ENCODE results near the gene SYNC. TPM values are rescaled to one million over a fixed set of nuclear protein-coding genes. Genes with fewer than 3 reads are reported as not detected.

The SYNC gene
- total and polyA plus RNA-seq, 9 of the 15 experiments (the other 6 are each of a cell fraction or from before 2014, with no cell fraction given) = 0.49 to 1.1 (median 0.87) TPM

- Histone ChIP-seq H3K79me2 (ENCODE audit: control insufficient read depth, insufficient read depth, low read length) (peaks cover 11% of the 10 kb centered on the region), H3K4me2 (ENCODE audit: insufficient read depth, low read length) (no peak overlapping the region), H3K27ac (ENCODE audit: extremely low read depth, low read depth, low read length) (no peak overlapping the region), H3K4me1 (replicated peaks in 1 of 2; ENCODE audit: control insufficient read depth in 2 of 2, insufficient read depth in 2 of 2, low read length in 2 of 2) (peaks cover 29 to 36% of the 10 kb centered on the region in 2 experiments; a peak in 4 of 5 replicates), H3K9ac (ENCODE audit: insufficient read depth in 1 of 2, low read depth in 2 of 2, low read length in 2 of 2) (peak overlapping the region in 1 of 2 experiments; percentile 12; a peak in 1 of 4 replicates), H3K27me3 (ENCODE audit: control insufficient read depth in 2 of 2, insufficient read depth in 2 of 2, low read length in 2 of 2) (no peaks in the 10 kb centered on the region), H3K9me3 (replicated peaks; ENCODE audit: control insufficient read depth, insufficient read depth, low read depth, low read length) (no peaks in the 10 kb centered on the region), H2AFZ (ENCODE audit: low read depth, low read length) (no peak overlapping the region), H3K9me1 (ENCODE audit: control insufficient read depth, insufficient read depth, low read length) (no peaks in the 10 kb centered on the region), H4K20me1 (replicated peaks; ENCODE audit: control insufficient read depth, insufficient read depth, low read length) (0 out of 2 replicates have a peak, but pooled peaks cover 3% of the 10 kb centered on the region), H3K4me3 (no peak overlapping the region), H3K36me3 (ENCODE audit: control insufficient read depth, insufficient read depth, low read length) (no peaks in the 10 kb centered on the region)
- CTCF ChIA-PET (ENCODE audit: low intra/inter-chr PET ratio) = no interaction called here
- peak in 1 of 2 experiments; percentile 38; a peak in 1 of 4 replicates for TF ChIP-seq RCOR1 (IDR thresholded peaks at IDR 0.05; ENCODE audit: borderline replicate concordance in 1 of 2, low read depth in 2 of 2, low read length in 2 of 2)
- peak; percentile 75 to 86 for TF ChIP-seq KDM1A (IDR thresholded peaks at IDR 0.05)
- no peak for TF ChIP-seq GTF2E2 (tag; IDR thresholded peaks at IDR 0.05)
- no TSS peak for BruUV-seq (replicated peaks)
- POLR2A ChIA-PET = interaction anchor here (1.3 to 1.8 kb wide), 2 partner anchors 8 to 14 kb away, joined by 4 to 5 read pairs; no protein-coding TSS in a partner anchor
- FAIRE-seq (no peak), DNase-seq (ENCODE audit: extremely low read depth in 1 of 4, low spot score in 3 of 4) (no peak), ATAC-seq (no peak)
- in situ Hi-C loops (cut with MboI) (no loop called here), intact Hi-C loops (cut with micrococcal nuclease) (no loop called here)
Measured at GRCh38 chr1:32744071-32744425, 41.5 kb upstream of the SYNC start.

GRCh38 chr1:32743380-32744070, 41.0 kb upstream of the SYNC start:
- BruUV-seq (replicated peaks) = no TSS peak
- H2AFZ ChIP-seq (ENCODE audit: low read depth, low read length) = no peak overlapping the region
- H3K36me3 ChIP-seq (ENCODE audit: control insufficient read depth, insufficient read depth, low read length) = no peaks in the 10 kb centered on the region
- ChIA-PET CTCF (ENCODE audit: low intra/inter-chr PET ratio) (no interaction called here), POLR2A (interaction anchor here (0.7 to 2.1 kb wide), 6 partner anchors 7 to 500 kb away, joined by 3 to 7 read pairs (median 4); no protein-coding TSS in a partner anchor)
- H3K9me3 ChIP-seq (replicated peaks; ENCODE audit: control insufficient read depth, insufficient read depth, low read depth, low read length) = no peaks in the 10 kb centered on the region
- WGBS (ENCODE audit: insufficient coverage, low coverage, missing lambda C conversion rate) = 48% methylated on average over 6 of the region's 6 CpGs
- no peak overlapping the region for H3K27ac ChIP-seq (ENCODE audit: extremely low read depth, low read depth, low read length)
- DNase-seq (ENCODE audit: extremely low read depth in 1 of 4, low spot score in 3 of 4) (no peak), FAIRE-seq (no peak), ATAC-seq (no peak)
- no peak overlapping the region for H3K4me2 ChIP-seq (ENCODE audit: insufficient read depth, low read length)
- H3K79me2 ChIP-seq (ENCODE audit: control insufficient read depth, insufficient read depth, low read length) = peaks cover 11% of the 10 kb centered on the region
- H3K9ac ChIP-seq (ENCODE audit: insufficient read depth in 1 of 2, low read depth in 2 of 2, low read length in 2 of 2) = peak overlapping the region in 1 of 2 experiments; percentile 94; a peak in 2 of 4 replicates
- no peaks in the 10 kb centered on the region for H4K20me1 ChIP-seq (replicated peaks; ENCODE audit: control insufficient read depth, insufficient read depth, low read length)
- H3K4me1 ChIP-seq (replicated peaks in 1 of 2; ENCODE audit: control insufficient read depth in 2 of 2, insufficient read depth in 2 of 2, low read length in 2 of 2) = peaks cover 29 to 36% of the 10 kb centered on the region in 2 experiments; a peak in 4 of 5 replicates
- H3K27me3 ChIP-seq (ENCODE audit: control insufficient read depth in 2 of 2, insufficient read depth in 2 of 2, low read length in 2 of 2) = no peaks in the 10 kb centered on the region
- no peak overlapping the region for H3K4me3 ChIP-seq
- no peaks in the 10 kb centered on the region for H3K9me1 ChIP-seq (ENCODE audit: control insufficient read depth, insufficient read depth, low read length)
- in situ Hi-C loops (cut with MboI) (no loop called here), intact Hi-C loops (cut with micrococcal nuclease) (no loop called here)
- TF ChIP-seq FOXP1 (CRISPR knock-in tag; IDR thresholded peaks at IDR 0.05) (no peak), MBD1 (CRISPR knock-in tag; IDR thresholded peaks at IDR 0.05) (no peak), NFIX (CRISPR knock-in tag; IDR thresholded peaks at IDR 0.05; ENCODE audit: low read depth) (no peak), ZKSCAN3 (CRISPR knock-in tag; IDR thresholded peaks at IDR 0.05) (no peak), ZNF175 (CRISPR knock-in tag; IDR thresholded peaks at IDR 0.05; ENCODE audit: low read depth) (no peak), KDM5B (IDR thresholded peaks at IDR 0.05; ENCODE audit: insufficient replicate concordance, low read depth, low read length) (peak; percentile 24), U2AF2 (optimal IDR thresholded peaks at IDR 0.05; ENCODE audit: low read depth, low read length) (no peak), PHF21A (IDR thresholded peaks at IDR 0.05; ENCODE audit: borderline replicate concordance, low read depth) (0 out of 2 replicates have a peak, but pooled peaks have one; percentile 9), SMARCA5 (IDR thresholded peaks at IDR 0.05) (no peak), MCM2 (IDR thresholded peaks at IDR 0.05; ENCODE audit: low read depth) (no peak)

Data from K562 (cell line).